ENCODE data around the gene TMEM132C.

TMEM132C gene

DNA sequence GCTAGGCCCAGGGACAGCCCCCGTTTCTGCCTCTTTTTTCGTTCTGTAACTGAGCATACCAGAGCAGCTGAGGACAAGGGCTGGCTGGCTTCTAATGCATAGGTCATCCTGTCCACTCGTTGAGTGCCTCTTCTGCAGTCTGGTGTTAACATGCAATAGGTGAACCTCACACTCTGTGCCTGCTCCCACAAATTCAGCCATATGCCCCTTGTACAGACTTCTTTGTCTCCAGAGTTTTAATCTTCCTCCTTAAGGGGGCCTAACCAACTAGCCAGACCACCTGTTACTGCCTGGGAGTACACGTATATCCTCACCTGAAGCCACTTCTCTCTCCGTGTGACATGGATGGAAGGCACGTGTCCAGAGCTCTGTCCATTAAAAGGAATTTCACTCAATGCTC is 445.7 kb downstream of the TMEM132C start:
- in situ Hi-C loops (cut with MboI; ENCODE audit: low pct_unique_long_range_greater_than_20kb, low sequenced_read_pairs), result no loop called here
- no peak for DNase-seq

DNA sequence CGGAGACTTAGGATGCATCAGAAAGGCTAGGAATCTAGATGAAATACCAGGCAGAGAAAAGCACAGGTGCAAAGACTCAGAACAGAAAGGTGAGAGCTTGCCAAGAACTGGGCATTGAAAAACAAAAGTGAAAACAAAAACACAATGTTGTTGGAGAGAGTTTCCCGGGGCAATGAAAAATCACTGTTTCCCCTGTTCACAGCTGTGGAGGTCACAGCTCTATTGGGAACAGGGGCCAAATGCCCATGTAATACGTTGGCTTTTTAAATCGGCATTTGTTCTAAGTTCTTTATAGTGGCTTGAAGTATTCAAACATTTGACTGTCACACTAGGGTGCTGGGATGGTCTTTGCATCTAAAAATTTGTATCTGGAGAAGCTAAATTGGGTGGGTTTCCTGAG is 448.5 kb downstream of the TMEM132C start:
- no peak for DNase-seq
- in situ Hi-C loops (cut with MboI; ENCODE audit: low pct_unique_long_range_greater_than_20kb, low sequenced_read_pairs), result no loop called here

- in situ Hi-C loops (cut with MboI; ENCODE audit: low pct_unique_long_range_greater_than_20kb, low sequenced_read_pairs), result no loop called here
Measured at GRCh38 chr12:128724468-128725046, 457.6 kb downstream of the TMEM132C start.

GRCh38 chr12:128726886-128727285 is 459.9 kb downstream of the TMEM132C start:
- no peak for DNase-seq
- in situ Hi-C loops (cut with MboI; ENCODE audit: low pct_unique_long_range_greater_than_20kb, low sequenced_read_pairs), result no loop called here

More at GRCh38 chr12:128724468-128725046, 457.6 kb downstream of the TMEM132C start:
- no peak for DNase-seq

GRCh38 chr12:128727461-128727860 is 460.5 kb downstream of the TMEM132C start:
- no peak for DNase-seq
- in situ Hi-C loops (cut with MboI; ENCODE audit: low pct_unique_long_range_greater_than_20kb, low sequenced_read_pairs), result no loop called here

DNA sequence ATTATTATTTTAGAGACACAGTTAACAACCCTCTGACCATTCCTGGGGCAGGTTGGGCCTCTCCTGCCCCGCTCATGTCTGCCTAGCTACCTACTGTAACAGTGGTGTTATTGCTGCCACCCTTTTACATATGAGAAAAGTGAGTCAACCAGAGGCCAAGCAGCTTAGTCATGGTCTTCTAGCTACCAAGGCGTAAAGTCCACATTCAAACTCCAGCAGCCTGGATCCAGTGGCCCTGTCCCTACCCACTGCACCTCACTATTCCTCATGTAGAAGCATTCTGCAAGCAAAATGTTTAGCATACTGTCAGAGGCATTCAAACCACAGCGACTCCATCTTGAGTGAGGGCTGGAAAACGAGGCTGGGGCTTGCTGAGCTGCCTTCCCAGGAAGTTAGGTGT is 461.0 kb downstream of the TMEM132C start:
- in situ Hi-C loops (cut with MboI; ENCODE audit: low pct_unique_long_range_greater_than_20kb, low sequenced_read_pairs), result no loop called here

GRCh38 chr12:128729628-128730121 is 462.7 kb downstream of the TMEM132C start:
- in situ Hi-C loops (cut with MboI; ENCODE audit: low pct_unique_long_range_greater_than_20kb, low sequenced_read_pairs), result no loop called here
- peak; percentile 3 for DNase-seq

More for the DNA sequence above, 461.0 kb downstream of the TMEM132C start:
- no peak for DNase-seq

DNA sequence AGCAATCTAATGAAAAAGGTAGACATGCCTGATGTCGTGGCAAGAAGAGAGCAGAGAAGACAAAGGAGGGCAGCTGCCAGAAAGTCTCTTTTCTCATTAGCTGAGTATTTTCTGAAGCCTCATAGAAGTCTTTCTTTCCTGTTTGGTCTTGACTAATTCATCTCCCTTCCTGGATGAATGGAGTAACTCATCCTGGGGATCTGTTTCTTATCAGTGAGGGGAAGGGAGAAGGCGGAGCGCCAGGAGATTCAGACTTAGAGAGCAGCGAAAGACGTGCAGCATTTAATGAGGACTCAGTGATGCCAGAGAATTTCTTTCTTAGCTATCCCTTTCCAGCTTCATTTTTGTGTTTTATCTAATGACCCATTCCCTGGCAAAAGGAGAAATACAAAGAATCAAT is 467.4 kb downstream of the TMEM132C start:
- DNase-seq, result no peak
- in situ Hi-C loops (cut with MboI; ENCODE audit: low pct_unique_long_range_greater_than_20kb, low sequenced_read_pairs), result no loop called here

GRCh38 chr12:128737292-128737966 is 470.5 kb downstream of the TMEM132C start:
- in situ Hi-C loops (cut with MboI; ENCODE audit: low pct_unique_long_range_greater_than_20kb, low sequenced_read_pairs), result no loop called here
- no peak for DNase-seq

DNA sequence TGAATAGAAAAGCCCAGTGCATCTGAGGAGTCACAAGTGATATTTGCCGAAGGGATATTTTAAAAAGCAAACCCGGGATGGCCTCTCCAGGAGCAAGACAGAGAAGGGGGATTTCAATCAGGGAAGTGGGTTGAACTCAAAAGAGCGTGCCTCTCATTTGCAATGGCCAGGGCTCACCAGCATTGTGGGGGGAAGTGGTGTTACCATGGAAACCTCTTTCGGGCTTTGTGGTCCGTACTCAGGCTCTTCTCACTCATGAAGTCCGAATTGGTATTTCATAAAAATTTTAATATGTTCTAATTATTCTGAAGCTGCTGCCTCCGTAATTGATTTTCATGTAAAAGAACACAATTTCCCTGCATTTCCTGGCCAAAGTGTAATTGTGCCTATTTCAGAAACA is 476.9 kb downstream of the TMEM132C start:
- no peak for DNase-seq

DNA sequence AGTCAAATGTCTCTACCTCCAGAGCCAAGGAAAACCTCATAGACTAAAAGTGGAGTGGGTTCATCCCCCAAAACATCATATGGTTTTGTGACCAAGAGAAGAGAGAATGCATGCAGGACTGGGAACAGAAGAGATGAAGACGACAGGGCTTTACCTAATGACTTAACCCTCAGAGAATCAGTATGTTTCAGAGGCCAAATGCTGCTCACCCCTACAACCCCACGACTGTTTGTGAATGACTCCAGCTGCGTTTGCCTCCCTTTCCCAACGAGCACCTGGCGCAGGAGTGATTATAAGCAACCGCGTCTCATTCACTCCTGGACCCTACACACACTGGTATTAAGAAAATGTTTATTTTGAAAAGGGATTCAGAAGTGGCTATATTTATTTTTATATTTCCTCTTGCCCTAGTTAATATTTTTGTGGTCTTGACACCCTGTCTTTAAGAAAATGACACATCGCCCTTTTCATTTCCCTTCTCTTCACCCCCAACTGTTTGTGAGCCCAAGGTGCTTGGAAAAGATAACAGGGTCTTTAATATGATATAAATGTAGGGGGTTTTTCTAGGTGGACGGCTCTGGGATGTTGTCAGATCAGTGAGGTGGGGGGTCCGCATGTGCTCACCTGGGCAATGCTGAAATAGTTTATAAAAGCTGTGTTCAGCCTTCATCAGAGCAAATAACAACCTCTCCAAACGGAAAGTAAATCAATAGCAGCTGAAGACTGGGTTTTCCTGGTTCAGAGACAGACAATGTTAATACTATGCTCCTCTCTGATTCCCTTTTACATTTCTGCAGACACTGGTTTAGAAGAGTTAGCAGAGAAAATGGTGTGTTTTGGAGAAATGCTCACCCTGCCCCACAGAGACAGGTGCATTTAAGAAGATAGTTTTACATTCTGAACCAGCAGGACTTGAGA is 479.1 kb downstream of the TMEM132C start:
- DNase-seq, result no peak
- in situ Hi-C loops (cut with MboI; ENCODE audit: low pct_unique_long_range_greater_than_20kb, low sequenced_read_pairs), result no loop called here

More for the DNA sequence above, 476.9 kb downstream of the TMEM132C start:
- in situ Hi-C loops (cut with MboI; ENCODE audit: low pct_unique_long_range_greater_than_20kb, low sequenced_read_pairs), result no loop called here

DNA sequence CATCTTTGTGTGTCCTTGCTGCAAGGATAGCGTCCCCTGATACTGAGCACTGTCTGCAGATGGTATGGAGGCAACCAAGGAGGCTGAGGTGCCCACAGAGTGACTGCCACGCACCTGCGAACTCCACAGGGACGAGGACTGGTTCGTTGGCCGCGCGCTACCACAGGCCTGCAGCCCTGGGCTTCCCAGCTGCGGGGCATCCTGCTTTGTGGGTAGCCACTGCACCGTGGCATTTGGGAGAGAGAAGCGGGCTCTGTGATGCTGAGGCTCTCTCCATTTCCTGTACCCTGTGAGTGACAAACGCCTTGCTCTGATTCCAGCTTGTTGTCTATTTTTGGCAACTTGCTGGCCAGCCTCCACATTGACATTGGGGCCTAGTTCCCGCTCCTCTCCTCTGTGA is 480.5 kb downstream of the TMEM132C start:
- in situ Hi-C loops (cut with MboI; ENCODE audit: low pct_unique_long_range_greater_than_20kb, low sequenced_read_pairs), result no loop called here
- no peak for DNase-seq

DNA sequence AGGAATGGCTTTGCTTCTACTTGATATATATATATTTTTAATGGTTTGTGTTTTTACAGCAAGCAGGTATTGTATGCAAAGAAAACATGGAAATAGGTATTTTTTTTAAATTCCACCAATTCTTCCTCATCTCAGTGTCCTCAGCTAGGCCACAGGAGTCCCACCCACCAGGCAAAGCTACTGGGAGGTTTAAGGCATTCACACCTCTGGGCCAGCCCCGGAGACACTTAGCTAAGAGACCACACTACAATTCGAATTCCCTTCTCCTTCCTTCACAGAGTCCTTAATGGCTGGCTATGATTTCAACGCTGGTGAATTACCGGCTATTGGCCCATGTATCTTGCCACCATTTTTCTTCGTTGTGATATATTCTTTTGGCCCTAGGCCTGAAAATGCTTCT is 485.4 kb downstream of the TMEM132C start:
- in situ Hi-C loops (cut with MboI; ENCODE audit: low pct_unique_long_range_greater_than_20kb, low sequenced_read_pairs), result no loop called here
- DNase-seq, result no peak

- no peak for DNase-seq
- in situ Hi-C loops (cut with MboI; ENCODE audit: low pct_unique_long_range_greater_than_20kb, low sequenced_read_pairs), result no loop called here
Measured at GRCh38 chr12:128753438-128753837, 486.5 kb downstream of the TMEM132C start.

DNA sequence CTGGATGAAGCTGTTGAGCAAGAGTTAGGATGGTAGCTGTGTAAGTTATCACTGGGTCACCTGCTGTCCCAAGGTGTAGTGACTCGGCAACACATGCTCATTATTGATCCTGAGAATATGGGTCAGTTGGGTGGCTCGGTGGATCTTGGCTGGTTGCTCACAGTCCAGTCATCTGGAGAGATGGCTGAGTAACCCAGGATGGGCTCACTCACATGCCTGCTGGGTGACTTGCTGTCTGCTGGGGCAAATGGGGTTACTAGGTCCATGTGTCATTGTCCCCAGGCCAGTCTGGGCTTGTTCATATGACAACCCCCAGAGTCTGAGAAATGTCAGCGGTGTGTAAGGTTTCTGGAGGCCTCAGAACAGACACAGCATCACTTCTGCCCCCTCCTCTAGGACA is 487.3 kb downstream of the TMEM132C start:
- in situ Hi-C loops (cut with MboI; ENCODE audit: low pct_unique_long_range_greater_than_20kb, low sequenced_read_pairs), result no loop called here

DNA sequence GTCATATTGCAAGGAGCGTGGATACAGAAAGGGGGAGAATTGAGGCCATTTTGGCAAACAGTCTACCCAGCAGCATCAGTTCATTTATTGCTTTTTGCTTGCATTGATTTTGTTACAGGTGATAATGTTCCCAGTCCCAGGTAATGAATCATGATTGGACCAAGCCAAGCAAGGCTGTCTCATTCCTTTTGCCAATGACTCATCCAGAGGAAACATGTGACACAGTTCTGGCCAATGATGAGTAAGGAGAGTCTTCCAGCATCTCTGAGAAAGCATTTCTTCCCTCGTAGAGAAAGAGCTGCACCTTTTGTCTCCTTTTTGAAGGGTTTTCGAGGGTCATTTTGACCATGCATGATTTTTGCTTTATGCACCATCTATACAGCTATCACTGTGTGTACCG is 488.6 kb downstream of the TMEM132C start:
- DNase-seq, result no peak
- in situ Hi-C loops (cut with MboI; ENCODE audit: low pct_unique_long_range_greater_than_20kb, low sequenced_read_pairs), result no loop called here

More for the DNA sequence above, 487.3 kb downstream of the TMEM132C start:
- DNase-seq, result no peak
